ENCODE results near the gene TMEM87A. TPM values are rescaled to one million over a fixed set of nuclear protein-coding genes. Genes with fewer than 3 reads are reported as not detected.

The TMEM87A gene
- total and polyA plus RNA-seq, 2 of the 8 experiments (the other 6 are each of a cell fraction or from before 2014, with no cell fraction given) = 15.2 to 33.1 TPM

DNA sequence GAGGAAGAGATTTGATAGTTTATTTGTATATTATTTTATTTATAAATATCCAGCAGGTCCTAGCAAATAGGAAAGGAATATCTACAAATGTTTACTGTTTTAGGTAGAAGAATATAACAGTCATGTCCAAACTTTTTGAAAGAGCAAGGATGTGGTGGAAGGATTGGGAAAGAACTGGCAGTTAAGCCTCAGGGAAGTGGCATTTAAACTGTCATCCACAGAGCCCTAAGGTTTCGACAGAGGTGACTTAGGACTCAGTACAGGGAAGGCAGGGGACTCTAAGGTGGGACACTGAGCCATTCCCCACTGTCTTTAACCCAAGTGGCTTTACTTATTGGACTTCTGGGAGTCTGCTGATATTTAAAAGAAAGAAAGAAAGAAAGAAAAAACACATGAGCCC lies 11.8 kb upstream of the TMEM87A start:
- no peak overlapping the region for H2AFZ ChIP-seq (ENCODE audit: low read length)
- H3K4me2 ChIP-seq (ENCODE audit: insufficient read depth in 1 of 2, low read depth in 2 of 2, low read length in 2 of 2) = no peak overlapping the region
- H3K36me3 ChIP-seq (ENCODE audit: control insufficient read depth in 2 of 4, insufficient read depth in 4 of 4, low read length in 3 of 4) = peaks cover 0 to 3% (median 1%) of the 10 kb centered on the region in 4 experiments; a peak in 2 of 8 replicates
- FAIRE-seq (no peak), DNase-seq (ENCODE audit: low read depth in 1 of 2, low spot score in 2 of 2) (no peak)
- H3K9ac ChIP-seq (replicated peaks in 1 of 4; ENCODE audit: extremely low read depth in 1 of 4, low read depth in 3 of 4, low read length in 3 of 4) = no peak overlapping the region
- H3K4me1 ChIP-seq (replicated peaks in 1 of 4; ENCODE audit: control insufficient read depth in 3 of 4, insufficient read depth in 4 of 4, low read length in 3 of 4) = no peaks in the 10 kb centered on the region
- H4K20me1 ChIP-seq (replicated peaks in 1 of 2; ENCODE audit: control insufficient read depth in 1 of 2, insufficient read depth in 2 of 2, low read length in 2 of 2) = no peaks in the 10 kb centered on the region
- H4K5ac ChIP-seq (ENCODE audit: insufficient read length, low read depth, low read length) = no peak overlapping the region
- no peaks in the 10 kb centered on the region for H3K27me3 ChIP-seq (replicated peaks in 1 of 4; ENCODE audit: control insufficient read depth in 3 of 4, extremely low read depth in 1 of 4, insufficient read depth in 3 of 4, low read length in 3 of 4)
- no peak overlapping the region for H4K8ac ChIP-seq (ENCODE audit: extremely low read depth, insufficient read depth, low read length)
- H4K91ac ChIP-seq (replicated peaks; ENCODE audit: insufficient read length, low read length) = no peak overlapping the region
- no peaks in the 10 kb centered on the region for H3K23me2 ChIP-seq (ENCODE audit: low read depth, low read length)
- no peak overlapping the region for H2BK5ac ChIP-seq (ENCODE audit: low read depth, low read length)
- H3K27ac ChIP-seq (ENCODE audit: low read depth, low read length) = no peak overlapping the region
- no peak overlapping the region for H2BK20ac ChIP-seq (ENCODE audit: low read length)
- H3K23ac ChIP-seq (ENCODE audit: insufficient read length) = no peak overlapping the region
- 82% methylated on average over 1 of the region's 1 CpG; no CpG with 5 or more reads in 1 of the 2 experiments for WGBS, 2 experiments (ENCODE audit: extremely low coverage in 1 of 2, insufficient coverage in 1 of 2, insufficient read length in 1 of 2, insufficient replicate concordance in 2 of 2, low coverage in 1 of 2, low lambda C conversion rate in 2 of 2, missing lambda C conversion rate in 1 of 2)
- H3K4me3 ChIP-seq (ENCODE audit: extremely low read depth in 1 of 4, insufficient read depth in 2 of 4, low read depth in 3 of 4, low read length in 4 of 4) = no peak overlapping the region
- CTCF ChIA-PET (ENCODE audit: partially characterized antibody) = no interaction called here
- H3K4ac ChIP-seq (replicated peaks; ENCODE audit: insufficient read length, low read depth, low read length) = no peak overlapping the region
- no peaks in the 10 kb centered on the region for H3K9me3 ChIP-seq (ENCODE audit: insufficient read depth in 2 of 2, low read depth in 1 of 2, low read length in 1 of 2)
- H2BK12ac ChIP-seq (ENCODE audit: low read depth, low read length) = no peak overlapping the region
- no peak overlapping the region for H3K14ac ChIP-seq (ENCODE audit: insufficient read length)
- H3K18ac ChIP-seq (ENCODE audit: extremely low read depth, low read length) = no peak overlapping the region
- H2BK120ac ChIP-seq (replicated peaks; ENCODE audit: low read depth, low read length) = no peak overlapping the region
- H2BK15ac ChIP-seq (ENCODE audit: low read length) = no peak overlapping the region
- H2AK5ac ChIP-seq (ENCODE audit: low read depth, low read length) = no peak overlapping the region
- no peaks in the 10 kb centered on the region for H3K79me1 ChIP-seq (ENCODE audit: low read depth, low read length)
- POLR2A ChIA-PET (ENCODE audit: partially characterized antibody) = interaction anchor here (4.4 kb wide), 1 partner anchor 11 kb away, joined by 27 read pairs; the partner anchor contains the start of genes GANC and TMEM87A
- H3K79me2 ChIP-seq (ENCODE audit: control insufficient read depth in 1 of 2, insufficient read depth in 2 of 2, low read length in 2 of 2) = no peaks in the 10 kb centered on the region
- H3K56ac ChIP-seq (replicated peaks; ENCODE audit: insufficient read length, low read depth, low read length) = no peak overlapping the region
- TF ChIP-seq TCF12 (IDR thresholded peaks at IDR 0.05; ENCODE audit: low read depth, low read length) = no peak
- no peak for TF ChIP-seq ASH2L (IDR thresholded peaks at IDR 0.05; ENCODE audit: low read length)
- no peak for TF ChIP-seq TAF7 (optimal IDR thresholded peaks at IDR 0.05; ENCODE audit: borderline replicate concordance, low read depth, low read length)
- TF ChIP-seq KDM5A (IDR thresholded peaks at IDR 0.05; ENCODE audit: low read length) = no peak
- no peak for TF ChIP-seq FOSL1 (IDR thresholded peaks at IDR 0.05; ENCODE audit: insufficient read depth, low read depth, low read length)
- no peak for TF ChIP-seq RXRA (IDR thresholded peaks at IDR 0.05; ENCODE audit: insufficient read depth, low read depth, low read length)
- TF ChIP-seq EP300 (IDR thresholded peaks at IDR 0.05; ENCODE audit: borderline replicate concordance in 1 of 2, low read depth in 2 of 2, low read length in 2 of 2) = no peak
- no peak for TF ChIP-seq POU5F1 (IDR thresholded peaks at IDR 0.05; ENCODE audit: low read depth, low read length)
- no peak for TF ChIP-seq CBX5 (IDR thresholded peaks at IDR 0.05; ENCODE audit: low read depth, low read length)
